Transverse colon (tissue), 4 donors: ENCODE results near the gene COG4. TPM values are rescaled to one million over a fixed set of nuclear protein-coding genes. Genes with fewer than 3 reads are reported as not detected.

Experiments used
- DNase-seq: peaks from one replicate; pipeline ENCODE4 v3.0.0-alpha.2; 2019
- H3K27ac ChIP-seq, 4 donors: fragments of 200-600 bp; sonication (generic); 2 replicates each; pipeline ENCODE4 v1.5.1; 2016 to 2018; ENCODE audit warnings: inconsistent platforms in 4 of 4
- H3K27me3 ChIP-seq: fragments of 200-600 bp; sonication (generic); 2 replicates; pipeline ENCODE4 v1.5.1; 2017; ENCODE audit warnings: inconsistent platforms
- H3K36me3 ChIP-seq, 4 donors: fragments of 200-600 bp; sonication (generic); 2 replicates each; pipeline ENCODE4 v1.5.1; 2017 to 2019; ENCODE audit warnings: inconsistent platforms in 4 of 4
- H3K4me1 ChIP-seq, 4 donors: fragments of 200-600 bp; sonication (generic); 2 replicates each; pipeline ENCODE4 v1.5.1; 2017 to 2020; ENCODE audit warnings: inconsistent platforms in 4 of 4
- H3K4me3 ChIP-seq, 4 donors: fragments of 200-600 bp; sonication (generic); 1 replicate in 1 of 4; 2 replicates in 3 of 4; pipeline versions ENCODE4 v1.5.1 to v1.6.1; 2017 to 2019; ENCODE audit warnings: inconsistent platforms in 4 of 4
- H3K9me3 ChIP-seq, 2 donors: fragments of 200-600 bp; sonication (generic); 2 replicates each; pipeline ENCODE4 v1.5.1; 2017 to 2019; ENCODE audit warnings: inconsistent platforms in 2 of 2
- EP300 ChIP-seq: sonication (generic); formaldehyde crosslinking; IDR thresholded peaks from one replicate; pipeline ENCODE4 v1.6.1; 2017; ENCODE audit warnings: antibody characterized with exemption, low read depth
- POLR2A ChIP-seq: fragments of 450-650 bp; IDR thresholded peaks from one replicate; pipeline ENCODE4 v1.6.1; 2016; ENCODE audit warnings: antibody characterized with exemption, mild to moderate bottlenecking, moderate library complexity
- POLR2AphosphoS5 ChIP-seq, 3 donors: sonication (generic); formaldehyde crosslinking; IDR thresholded peaks; one replicate each; pipeline ENCODE4 v1.6.1; 2016; ENCODE audit warnings: antibody characterized with exemption in 3 of 3
- WGBS, 2 donors: methylation state at CpG; one replicate each; pipeline ENCODE4 v1.1.5; 2018; ENCODE audit warnings: low coverage in 1 of 2; 5-methylcytosine and 5-hydroxymethylcytosine counted together
- in situ Hi-C, 4 donors: fragments of 200-750 bp; cut with MboI; loops; one replicate each; pipeline versions ENCODE4 v1.15.0 to v1.15.1; 2017; ENCODE audit warnings: low sequenced_read_pairs in 3 of 4, low pct_ligation_motif_present in 1 of 4, low pct_unique_long_range_greater_than_20kb in 1 of 4
- intact Hi-C: fragments of 100-400 bp; cut with DNase I; formaldehyde crosslinking; loops from one replicate; pipeline ENCODE4 v1.15.1; 2023; ENCODE audit warnings: low total_unique reads
- total RNA-seq, 4 donors: library from RNA; depleted of rRNA; stranded (reverse); fragments of >200 nt; gene quantifications; one replicate each; pipeline ENCODE4 v1.1.0, GENCODE V29; 2016
- TF ChIP-seq, protein P1 (sequence below), 5 experiments: fragments of 200-600 bp in 3 of 5; fragments of 450-650 bp in 2 of 5; sonication (generic) in 3 of 5; IDR thresholded peaks; 1 replicate in 2 of 5; 2 replicates in 3 of 5; pipeline ENCODE4 v1.5.1; 2016 to 2017; ENCODE audit warnings: antibody characterized with exemption in 5 of 5, inconsistent platforms in 3 of 5, mild to moderate bottlenecking in 2 of 5, moderate library complexity in 1 of 5

COG4 gene
- total RNA-seq, 4 donors from 2014 or later = 55.4 to 200 (median 64.0) TPM

GRCh38 chr16:70563636-70564035, 40.3 kb upstream of the COG4 start:
- in situ Hi-C loops (no loop called here), intact Hi-C loops (loop anchor here (10.0 kb wide), 1 partner anchor 91 kb away; no protein-coding TSS in a partner anchor)
- no peak for TF ChIP-seq POLR2A
- TF ChIP-seq, protein P1, sequence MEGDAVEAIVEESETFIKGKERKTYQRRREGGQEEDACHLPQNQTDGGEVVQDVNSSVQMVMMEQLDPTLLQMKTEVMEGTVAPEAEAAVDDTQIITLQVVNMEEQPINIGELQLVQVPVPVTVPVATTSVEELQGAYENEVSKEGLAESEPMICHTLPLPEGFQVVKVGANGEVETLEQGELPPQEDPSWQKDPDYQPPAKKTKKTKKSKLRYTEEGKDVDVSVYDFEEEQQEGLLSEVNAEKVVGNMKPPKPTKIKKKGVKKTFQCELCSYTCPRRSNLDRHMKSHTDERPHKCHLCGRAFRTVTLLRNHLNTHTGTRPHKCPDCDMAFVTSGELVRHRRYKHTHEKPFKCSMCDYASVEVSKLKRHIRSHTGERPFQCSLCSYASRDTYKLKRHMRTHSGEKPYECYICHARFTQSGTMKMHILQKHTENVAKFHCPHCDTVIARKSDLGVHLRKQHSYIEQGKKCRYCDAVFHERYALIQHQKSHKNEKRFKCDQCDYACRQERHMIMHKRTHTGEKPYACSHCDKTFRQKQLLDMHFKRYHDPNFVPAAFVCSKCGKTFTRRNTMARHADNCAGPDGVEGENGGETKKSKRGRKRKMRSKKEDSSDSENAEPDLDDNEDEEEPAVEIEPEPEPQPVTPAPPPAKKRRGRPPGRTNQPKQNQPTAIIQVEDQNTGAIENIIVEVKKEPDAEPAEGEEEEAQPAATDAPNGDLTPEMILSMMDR (IDR thresholded peaks at IDR 0.05) = no peak
- no peak for TF ChIP-seq POLR2AphosphoS5 (IDR thresholded peaks at IDR 0.05)
- no peak for TF ChIP-seq EP300
- Histone ChIP-seq H3K27ac (no peak overlapping the region), H3K36me3 (peaks cover 0 to 100% (median 52%) of the 10 kb centered on the region in 4 donors), H3K27me3 (no peaks in the 10 kb centered on the region), H3K9me3 (no peaks in the 10 kb centered on the region), H3K4me1 (no peaks in the 10 kb centered on the region), H3K4me3 (no peak overlapping the region)
- DNase-seq = no peak
- WGBS, 2 donors = 64 to 72% methylated on average over 6 to 7 of the region's 7 CpGs

- H3K27ac ChIP-seq = no peak overlapping the region
- TF ChIP-seq POLR2A (no peak), POLR2AphosphoS5 (IDR thresholded peaks at IDR 0.05) (no peak), EP300 (no peak)
- TF ChIP-seq, protein P1 (IDR thresholded peaks at IDR 0.05) = no peak
- no peaks in the 10 kb centered on the region for H3K27me3 ChIP-seq
- H3K4me3 ChIP-seq = no peak overlapping the region
- no peak for DNase-seq
- intact Hi-C loops (loop anchor here (10.0 kb wide), 1 partner anchor 93 kb away; no protein-coding TSS in a partner anchor), in situ Hi-C loops (no loop called here)
- no peaks in the 10 kb centered on the region for H3K4me1 ChIP-seq
- peaks cover 0 to 100% (median 52%) of the 10 kb centered on the region in 4 donors for H3K36me3 ChIP-seq
- H3K9me3 ChIP-seq = no peaks in the 10 kb centered on the region
- WGBS, 2 donors = 88 to 100% methylated on average over 3 to 9 of the region's 9 CpGs
Observed at GRCh38 chr16:70561623-70562022, 38.3 kb upstream of the COG4 start.

- no peak overlapping the region for H3K27ac ChIP-seq
- intact Hi-C loops = no loop called here
- peaks cover 0 to 3% (median 0%) of the 10 kb centered on the region in 4 donors for H3K4me1 ChIP-seq
- no peak for DNase-seq
- H3K36me3 ChIP-seq = peaks cover 0 to 85% (median 38%) of the 10 kb centered on the region in 4 donors
- H3K9me3 ChIP-seq = no peaks in the 10 kb centered on the region
- no peak overlapping the region for H3K4me3 ChIP-seq
- TF ChIP-seq POLR2AphosphoS5 (IDR thresholded peaks at IDR 0.05) = no peak
- no peak for TF ChIP-seq POLR2A
- TF ChIP-seq, protein P1 (IDR thresholded peaks at IDR 0.05) = no peak
- TF ChIP-seq EP300 = no peak
- in situ Hi-C loops = no loop called here
- H3K27me3 ChIP-seq = no peaks in the 10 kb centered on the region
- 93 to 100% methylated on average over 2 to 3 of the region's 3 CpGs for WGBS, 2 donors
Observed at GRCh38 chr16:70556063-70556462, 32.7 kb upstream of the COG4 start.

- peak overlapping the region in 3 of 4 donors; percentile 5 to 51 (median 17) for H3K27ac ChIP-seq
- H3K4me3 ChIP-seq = no peak overlapping the region
- peaks cover 0 to 3% (median 0%) of the 10 kb centered on the region in 4 donors for H3K4me1 ChIP-seq
- H3K27me3 ChIP-seq = no peaks in the 10 kb centered on the region
- in situ Hi-C loops = no loop called here
- H3K36me3 ChIP-seq = peaks cover 0 to 84% (median 39%) of the 10 kb centered on the region in 4 donors
- H3K9me3 ChIP-seq = no peaks in the 10 kb centered on the region
- intact Hi-C loops = no loop called here
- no peak for TF ChIP-seq EP300
- no peak for TF ChIP-seq POLR2A
- peak in 1 of 3 donors; percentile 14 for TF ChIP-seq POLR2AphosphoS5 (IDR thresholded peaks at IDR 0.05)
- TF ChIP-seq, protein P1 (IDR thresholded peaks at IDR 0.05) = no peak
- DNase-seq = no peak
Observed at GRCh38 chr16:70553645-70554044, 30.3 kb upstream of the COG4 start.
